Loucy (cell line): ENCODE data around the gene KCNA10.

Experiments
- CTCF ChIP-seq: fragments of 200-600 bp; sonication (generic); conservative IDR thresholded peaks from 2 replicates; pipeline ENCODE4 v1.5.1; 2014; ENCODE audit warnings: mild to moderate bottlenecking, antibody characterized with exemption, low read length
- EZH2phosphoT487 ChIP-seq: fragments of 200-600 bp; IDR thresholded peaks from 2 replicates; pipeline ENCODE4 v1.6.1; 2018; ENCODE audit warnings: antibody characterized with exemption, mild to moderate bottlenecking, moderate library complexity, borderline replicate concordance

GRCh38 chr1:110548381-110548780 lies 29.4 kb upstream of the KCNA10 start:
- TF ChIP-seq CTCF (peak; percentile 66), EZH2phosphoT487 (no peak)
